Astrocyte (in vitro differentiated cells and primary cell): ENCODE results near the gene PRSS50.

ENCODE experiments used
- EZH2 ChIP-seq: IDR thresholded peaks from 2 replicates; pipeline ENCODE4 v1.6.1; 2012; ENCODE audit warnings: mild to moderate bottlenecking, low read length, inconsistent platforms; ENCODE audit not compliant: insufficient read depth
- TF ChIP-seq, protein P1 (sequence below): IDR thresholded peaks from 2 replicates; pipeline ENCODE4 v1.5.1; 2011; ENCODE audit warnings: low read depth, mild to moderate bottlenecking, inconsistent platforms, low read length, moderate library complexity; ENCODE audit not compliant: insufficient read depth

DNA sequence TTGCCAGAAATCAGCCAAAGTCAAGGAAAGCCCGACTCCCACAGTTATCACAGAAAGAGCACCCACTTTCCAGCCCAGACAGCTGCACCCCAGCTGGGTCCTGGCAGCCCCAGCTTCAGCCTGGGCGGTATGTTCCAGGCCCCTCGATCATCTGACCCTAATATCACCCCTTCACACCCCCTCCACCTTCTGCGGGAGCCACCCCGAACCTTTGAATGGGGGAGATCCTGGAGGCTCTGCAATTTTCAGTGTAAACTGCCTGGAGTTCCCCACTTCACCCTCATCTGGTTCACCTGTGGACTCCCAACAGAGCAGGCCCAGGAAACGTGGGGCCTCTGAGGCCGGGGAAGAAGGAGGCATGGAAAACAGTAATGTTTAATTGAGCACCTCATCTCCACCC lies 5.9 kb downstream of the PRSS50 start:
- TF ChIP-seq, protein P1, sequence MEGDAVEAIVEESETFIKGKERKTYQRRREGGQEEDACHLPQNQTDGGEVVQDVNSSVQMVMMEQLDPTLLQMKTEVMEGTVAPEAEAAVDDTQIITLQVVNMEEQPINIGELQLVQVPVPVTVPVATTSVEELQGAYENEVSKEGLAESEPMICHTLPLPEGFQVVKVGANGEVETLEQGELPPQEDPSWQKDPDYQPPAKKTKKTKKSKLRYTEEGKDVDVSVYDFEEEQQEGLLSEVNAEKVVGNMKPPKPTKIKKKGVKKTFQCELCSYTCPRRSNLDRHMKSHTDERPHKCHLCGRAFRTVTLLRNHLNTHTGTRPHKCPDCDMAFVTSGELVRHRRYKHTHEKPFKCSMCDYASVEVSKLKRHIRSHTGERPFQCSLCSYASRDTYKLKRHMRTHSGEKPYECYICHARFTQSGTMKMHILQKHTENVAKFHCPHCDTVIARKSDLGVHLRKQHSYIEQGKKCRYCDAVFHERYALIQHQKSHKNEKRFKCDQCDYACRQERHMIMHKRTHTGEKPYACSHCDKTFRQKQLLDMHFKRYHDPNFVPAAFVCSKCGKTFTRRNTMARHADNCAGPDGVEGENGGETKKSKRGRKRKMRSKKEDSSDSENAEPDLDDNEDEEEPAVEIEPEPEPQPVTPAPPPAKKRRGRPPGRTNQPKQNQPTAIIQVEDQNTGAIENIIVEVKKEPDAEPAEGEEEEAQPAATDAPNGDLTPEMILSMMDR, result no peak
- TF ChIP-seq EZH2, result no peak
